GM18951 (cell line): ENCODE measurements around the gene MLX.
A peak's percentile ranks its signal among the peaks of the same experiment; 100 is the strongest.

ENCODE experiments used
- POLR2A ChIP-seq: IDR thresholded peaks from 4 replicates; pipeline ENCODE4 v1.6.1; 2011; ENCODE audit warnings: mild to moderate bottlenecking; ENCODE audit not compliant: insufficient read length, insufficient read depth; ENCODE audit errors: extremely low read depth
- in situ Hi-C: fragments of 300-500 bp; cut with MboI; formaldehyde crosslinking; loops from one replicate; pipeline ENCODE4 v1.12.0; 2022; ENCODE audit warnings: low sequenced_read_pairs, mixed read lengths, inconsistent platforms; ENCODE audit not compliant: unreplicated experiment

Gene MLX

GRCh38 chr17:42566215-42566882, 551 bp upstream of the MLX start:
- in situ Hi-C loops: no loop called here
- TF ChIP-seq POLR2A: no peak

GRCh38 chr17:42568341-42569111, 1.6 kb downstream of the MLX start:
- no peak for TF ChIP-seq POLR2A
- in situ Hi-C loops: no loop called here

GRCh38 chr17:42571435-42572225, 4.7 kb downstream of the MLX start:
- in situ Hi-C loops: loop anchor here (5.0 kb wide), 1 partner anchor 101 kb away; no protein-coding TSS in a partner anchor
- TF ChIP-seq POLR2A: no peak

GRCh38 chr17:42573095-42573494, 6.2 kb downstream of the MLX start:
- no peak for TF ChIP-seq POLR2A
- in situ Hi-C loops: loop anchor here (5.0 kb wide), 1 partner anchor 99 kb away; no protein-coding TSS in a partner anchor

- TF ChIP-seq POLR2A: no peak
- in situ Hi-C loops: loop anchor here (5.0 kb wide), 1 partner anchor 98 kb away; no protein-coding TSS in a partner anchor
Measured at GRCh38 chr17:42574463-42574862, 7.6 kb downstream of the MLX start.

GRCh38 chr17:42577140-42577531, 10.2 kb downstream of the MLX start:
- no peak for TF ChIP-seq POLR2A
- in situ Hi-C loops: no loop called here

GRCh38 chr17:42577532-42578281, 10.8 kb downstream of the MLX start, which contains the start of gene PSMC3IP:
TSS of gene PSMC3IP (minus strand) at chr17:42577729. CDS start at chr17:42577686, 43 bp downstream.
- in situ Hi-C loops: no loop called here
- peak; percentile 84 for TF ChIP-seq POLR2A

GRCh38 chr17:42578282-42578869, 11.5 kb downstream of the MLX start:
- in situ Hi-C loops: no loop called here
- TF ChIP-seq POLR2A: peak; percentile 27

GRCh38 chr17:42579794-42580551, 13.1 kb downstream of the MLX start:
- no peak for TF ChIP-seq POLR2A
- in situ Hi-C loops: no loop called here

GRCh38 chr17:42581744-42582270, 14.9 kb downstream of the MLX start:
- in situ Hi-C loops: no loop called here
- no peak for TF ChIP-seq POLR2A

- TF ChIP-seq POLR2A: no peak
- in situ Hi-C loops: no loop called here
Measured at GRCh38 chr17:42584880-42585279, 18.0 kb downstream of the MLX start.
